Osteocyte (in vitro differentiated cells): Measurements from ENCODE around the gene CRTAC1. TPM values are rescaled to one million over a fixed set of nuclear protein-coding genes. Genes with fewer than 3 reads are reported as not detected.

Experiments used
- DNase-seq: peaks from one replicate; pipeline ENCODE4 v3.0.0; 2021; ENCODE audit warnings: mixed read lengths; ENCODE audit not compliant: unreplicated experiment; ENCODE audit errors: extremely low spot score
- H3K27ac Mint-ChIP-seq: one replicate; pipeline ENCODE4 v1.8.0; 2021; ENCODE audit warnings: mild to moderate bottlenecking, mixed read lengths; ENCODE audit not compliant: unreplicated experiment
- H3K27me3 Mint-ChIP-seq: one replicate; pipeline ENCODE4 v1.8.0; 2021; ENCODE audit warnings: mixed read lengths; ENCODE audit not compliant: unreplicated experiment
- H3K36me3 Mint-ChIP-seq: one replicate; pipeline ENCODE4 v1.8.0; 2021; ENCODE audit warnings: mixed read lengths; ENCODE audit not compliant: unreplicated experiment
- H3K4me1 Mint-ChIP-seq: one replicate; pipeline ENCODE4 v1.8.0; 2021; ENCODE audit warnings: mixed read lengths; ENCODE audit not compliant: unreplicated experiment
- H3K4me3 Mint-ChIP-seq: one replicate; pipeline ENCODE4 v1.8.0; 2021; ENCODE audit warnings: mild to moderate bottlenecking, moderate library complexity, mixed read lengths; ENCODE audit not compliant: unreplicated experiment
- H3K9me3 Mint-ChIP-seq: one replicate; pipeline ENCODE4 v1.8.0; 2021; ENCODE audit warnings: mixed read lengths; ENCODE audit not compliant: unreplicated experiment
- total RNA-seq: library from RNA; stranded (reverse); gene quantifications from 2 replicates; pipeline ENCODE4 v1.2.1, GENCODE V29; 2021
- TF ChIP-seq, protein P1 (sequence below): fragments of 200-600 bp; sonication (generic); IDR thresholded peaks from 2 replicates; pipeline ENCODE4 v1.5.0; 2021; ENCODE audit warnings: antibody characterized with exemption, mild to moderate bottlenecking, moderate library complexity

Gene CRTAC1
- total RNA-seq, 1 donor from 2014 or later, result 0.16 TPM

GRCh38 chr10:97926055-97926454 lies 104.4 kb downstream of the CRTAC1 start:
- H3K36me3 Mint-ChIP-seq, result no peaks in the 10 kb centered on the region
- H3K4me3 Mint-ChIP-seq, result no peak overlapping the region
- no peak for DNase-seq
- H3K4me1 Mint-ChIP-seq, result no peaks in the 10 kb centered on the region
- no peak overlapping the region for H3K27ac Mint-ChIP-seq
- TF ChIP-seq, protein P1, sequence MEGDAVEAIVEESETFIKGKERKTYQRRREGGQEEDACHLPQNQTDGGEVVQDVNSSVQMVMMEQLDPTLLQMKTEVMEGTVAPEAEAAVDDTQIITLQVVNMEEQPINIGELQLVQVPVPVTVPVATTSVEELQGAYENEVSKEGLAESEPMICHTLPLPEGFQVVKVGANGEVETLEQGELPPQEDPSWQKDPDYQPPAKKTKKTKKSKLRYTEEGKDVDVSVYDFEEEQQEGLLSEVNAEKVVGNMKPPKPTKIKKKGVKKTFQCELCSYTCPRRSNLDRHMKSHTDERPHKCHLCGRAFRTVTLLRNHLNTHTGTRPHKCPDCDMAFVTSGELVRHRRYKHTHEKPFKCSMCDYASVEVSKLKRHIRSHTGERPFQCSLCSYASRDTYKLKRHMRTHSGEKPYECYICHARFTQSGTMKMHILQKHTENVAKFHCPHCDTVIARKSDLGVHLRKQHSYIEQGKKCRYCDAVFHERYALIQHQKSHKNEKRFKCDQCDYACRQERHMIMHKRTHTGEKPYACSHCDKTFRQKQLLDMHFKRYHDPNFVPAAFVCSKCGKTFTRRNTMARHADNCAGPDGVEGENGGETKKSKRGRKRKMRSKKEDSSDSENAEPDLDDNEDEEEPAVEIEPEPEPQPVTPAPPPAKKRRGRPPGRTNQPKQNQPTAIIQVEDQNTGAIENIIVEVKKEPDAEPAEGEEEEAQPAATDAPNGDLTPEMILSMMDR, result no peak
- no peaks in the 10 kb centered on the region for H3K9me3 Mint-ChIP-seq
- peaks cover 41% of the 10 kb centered on the region for H3K27me3 Mint-ChIP-seq

GRCh38 chr10:97925308-97925938 lies 105.0 kb downstream of the CRTAC1 start:
- TF ChIP-seq, protein P1, result no peak
- H3K4me3 Mint-ChIP-seq, result no peak overlapping the region
- H3K36me3 Mint-ChIP-seq, result no peaks in the 10 kb centered on the region
- no peaks in the 10 kb centered on the region for H3K4me1 Mint-ChIP-seq
- H3K9me3 Mint-ChIP-seq, result no peaks in the 10 kb centered on the region
- no peak overlapping the region for H3K27ac Mint-ChIP-seq
- H3K27me3 Mint-ChIP-seq, result peaks cover 39% of the 10 kb centered on the region
- no peak for DNase-seq

DNA sequence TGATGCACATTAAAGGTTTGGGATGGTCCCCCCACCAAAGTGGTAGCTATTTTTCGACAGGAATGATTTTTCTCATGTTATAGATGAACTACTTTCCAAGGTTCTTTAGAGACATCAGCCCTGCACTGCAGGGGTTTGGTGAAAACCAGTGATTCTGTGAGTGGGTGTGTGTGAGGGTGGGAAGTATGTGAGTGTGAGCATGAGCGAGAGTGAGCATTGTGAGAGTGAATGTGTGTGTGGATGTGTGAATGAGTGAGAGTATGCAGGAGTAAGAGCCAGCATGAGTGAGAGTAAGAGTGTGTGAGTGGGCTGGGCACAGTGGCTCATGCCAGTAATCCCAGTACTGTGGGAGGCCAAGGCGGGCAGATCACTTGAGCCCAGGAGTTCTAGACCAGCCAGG lies 105.7 kb downstream of the CRTAC1 start:
- Mint-ChIP-seq H3K36me3 (no peaks in the 10 kb centered on the region), H3K4me3 (no peak overlapping the region), H3K4me1 (no peaks in the 10 kb centered on the region), H3K9me3 (no peaks in the 10 kb centered on the region), H3K27me3 (peaks cover 44% of the 10 kb centered on the region), H3K27ac (no peak overlapping the region)
- DNase-seq, result no peak
- TF ChIP-seq, protein P1, result no peak

- Mint-ChIP-seq H3K4me1 (no peaks in the 10 kb centered on the region), H3K4me3 (no peak overlapping the region), H3K9me3 (no peaks in the 10 kb centered on the region), H3K36me3 (no peaks in the 10 kb centered on the region), H3K27me3 (peaks cover 45% of the 10 kb centered on the region), H3K27ac (no peak overlapping the region)
- no peak for DNase-seq
- TF ChIP-seq, protein P1, result no peak
These were observed 106.9 kb downstream of the CRTAC1 start for GRCh38 chr10:97923476-97923875.

GRCh38 chr10:97923057-97923456 lies 107.4 kb downstream of the CRTAC1 start:
- no peak overlapping the region for H3K27ac Mint-ChIP-seq
- no peaks in the 10 kb centered on the region for H3K9me3 Mint-ChIP-seq
- DNase-seq, result no peak

More at GRCh38 chr10:97923057-97923456, 107.4 kb downstream of the CRTAC1 start:
- Mint-ChIP-seq H3K36me3 (no peaks in the 10 kb centered on the region), H3K27me3 (peaks cover 47% of the 10 kb centered on the region), H3K4me3 (no peak overlapping the region), H3K4me1 (no peaks in the 10 kb centered on the region)
- TF ChIP-seq, protein P1, result no peak
